Brain microvascular endothelial cell (primary cell): ENCODE measurements around the gene PRKG1.

Source experiments
- DNase-seq: peaks from one replicate; pipeline ENCODE4 v3.0.0-alpha.2; 2020
- H3K27ac ChIP-seq: fragments of 250-450 bp; sonication (Bioruptor Pico); 2 replicates; pipeline ENCODE4 v1.5.1; 2020; ENCODE audit warnings: mild to moderate bottlenecking, moderate library complexity
- H3K27me3 ChIP-seq: fragments of 250-450 bp; sonication (Bioruptor Pico); replicated peaks from 2 replicates; pipeline ENCODE4 v1.5.1; 2020; ENCODE audit warnings: mild to moderate bottlenecking
- H3K36me3 ChIP-seq: fragments of 250-450 bp; sonication (Bioruptor Pico); replicated peaks from 2 replicates; pipeline ENCODE4 v1.5.1; 2020; ENCODE audit warnings: mild to moderate bottlenecking
- H3K4me3 ChIP-seq: 2 replicates; pipeline ENCODE4 v1.5.1; 2011; ENCODE audit warnings: low read depth, mild to moderate bottlenecking, control low read depth, low read length, moderate library complexity
- CTCF ChIP-seq: IDR thresholded peaks from 2 replicates; pipeline ENCODE4 v1.5.1; 2011; ENCODE audit warnings: low read depth, mild to moderate bottlenecking, moderate library complexity, low read length, control low read depth, inconsistent platforms; ENCODE audit errors: missing control alignments
- in situ Hi-C: cut with HindIII; loops from 2 replicates; pipeline ENCODE4 v1.10.0; 2017; ENCODE audit warnings: low sequenced_read_pairs, low pct_ligation_motif_present

Gene PRKG1

GRCh38 chr10:51427758-51428157 is 353.5 kb downstream of the PRKG1 start:
- Histone ChIP-seq H3K27ac (no peak overlapping the region), H3K27me3 (no peaks in the 10 kb centered on the region), H3K4me3 (no peak overlapping the region), H3K36me3 (no peaks in the 10 kb centered on the region)
- DNase-seq = no peak
- no peak for TF ChIP-seq CTCF
- in situ Hi-C loops = no loop called here

GRCh38 chr10:51430506-51430905 is 356.2 kb downstream of the PRKG1 start:
- no peaks in the 10 kb centered on the region for H3K36me3 ChIP-seq
- in situ Hi-C loops = no loop called here
- H3K4me3 ChIP-seq = no peak overlapping the region
- no peak for TF ChIP-seq CTCF
- DNase-seq = no peak
- no peak overlapping the region for H3K27ac ChIP-seq
- no peaks in the 10 kb centered on the region for H3K27me3 ChIP-seq

- no peak for TF ChIP-seq CTCF
- Histone ChIP-seq H3K4me3 (no peak overlapping the region), H3K36me3 (no peaks in the 10 kb centered on the region), H3K27ac (no peak overlapping the region), H3K27me3 (no peaks in the 10 kb centered on the region)
- in situ Hi-C loops = no loop called here
- no peak for DNase-seq
These were observed 359.7 kb downstream of the PRKG1 start for GRCh38 chr10:51433949-51434475.

- no peak for TF ChIP-seq CTCF
These were observed 362.5 kb downstream of the PRKG1 start for GRCh38 chr10:51436805-51437204.

GRCh38 chr10:51439645-51440044 is 365.4 kb downstream of the PRKG1 start:
- Histone ChIP-seq H3K27ac (no peak overlapping the region), H3K27me3 (no peaks in the 10 kb centered on the region), H3K4me3 (no peak overlapping the region), H3K36me3 (no peaks in the 10 kb centered on the region)
- no peak for DNase-seq
- no peak for TF ChIP-seq CTCF
- in situ Hi-C loops = no loop called here

More at GRCh38 chr10:51436805-51437204, 362.5 kb downstream of the PRKG1 start:
- Histone ChIP-seq H3K27me3 (no peaks in the 10 kb centered on the region), H3K27ac (no peak overlapping the region), H3K4me3 (no peak overlapping the region), H3K36me3 (no peaks in the 10 kb centered on the region)
- in situ Hi-C loops = no loop called here
- no peak for DNase-seq

GRCh38 chr10:51445588-51445987 is 371.3 kb downstream of the PRKG1 start:
- no peak for TF ChIP-seq CTCF
- in situ Hi-C loops = no loop called here
- H3K27ac ChIP-seq = no peak overlapping the region

More at GRCh38 chr10:51445588-51445987, 371.3 kb downstream of the PRKG1 start:
- no peak for DNase-seq
- H3K36me3 ChIP-seq = no peaks in the 10 kb centered on the region
- no peak overlapping the region for H3K4me3 ChIP-seq
- H3K27me3 ChIP-seq = no peaks in the 10 kb centered on the region
